ENCODE data around the gene STRN3.

- TF ChIP-seq EP300 (IDR thresholded peaks at IDR 0.05) (no peak), POLR2A (IDR thresholded peaks at IDR 0.05) (no peak), POLR2AphosphoS5 (IDR thresholded peaks at IDR 0.05) (no peak)
- TF ChIP-seq, protein P1, sequence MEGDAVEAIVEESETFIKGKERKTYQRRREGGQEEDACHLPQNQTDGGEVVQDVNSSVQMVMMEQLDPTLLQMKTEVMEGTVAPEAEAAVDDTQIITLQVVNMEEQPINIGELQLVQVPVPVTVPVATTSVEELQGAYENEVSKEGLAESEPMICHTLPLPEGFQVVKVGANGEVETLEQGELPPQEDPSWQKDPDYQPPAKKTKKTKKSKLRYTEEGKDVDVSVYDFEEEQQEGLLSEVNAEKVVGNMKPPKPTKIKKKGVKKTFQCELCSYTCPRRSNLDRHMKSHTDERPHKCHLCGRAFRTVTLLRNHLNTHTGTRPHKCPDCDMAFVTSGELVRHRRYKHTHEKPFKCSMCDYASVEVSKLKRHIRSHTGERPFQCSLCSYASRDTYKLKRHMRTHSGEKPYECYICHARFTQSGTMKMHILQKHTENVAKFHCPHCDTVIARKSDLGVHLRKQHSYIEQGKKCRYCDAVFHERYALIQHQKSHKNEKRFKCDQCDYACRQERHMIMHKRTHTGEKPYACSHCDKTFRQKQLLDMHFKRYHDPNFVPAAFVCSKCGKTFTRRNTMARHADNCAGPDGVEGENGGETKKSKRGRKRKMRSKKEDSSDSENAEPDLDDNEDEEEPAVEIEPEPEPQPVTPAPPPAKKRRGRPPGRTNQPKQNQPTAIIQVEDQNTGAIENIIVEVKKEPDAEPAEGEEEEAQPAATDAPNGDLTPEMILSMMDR (IDR thresholded peaks at IDR 0.05), result no peak
Observed at GRCh38 chr14:30921305-30921704, 104.9 kb downstream of the STRN3 start.

All from sigmoid colon (tissue), 4 donors.